Measurements from ENCODE around the gene MAMDC2. TPM values are rescaled to one million over a fixed set of nuclear protein-coding genes. Genes with fewer than 3 reads are reported as not detected.

MAMDC2 gene
- total and polyA plus RNA-seq, 2 of the 4 experiments (the other 2 are of a cell fraction) = 5.0 to 5.2 TPM

- no TSS peak for BruUV-seq (replicated peaks)
- Histone ChIP-seq H3K4me1 (ENCODE audit: control insufficient read depth, insufficient read depth, low read length) (peaks cover 6% of the 10 kb centered on the region), H3K27me3 (ENCODE audit: control insufficient read depth, insufficient read depth, low read length) (no peaks in the 10 kb centered on the region; the same call in 1 of the 2 replicates), H2BK15ac (ENCODE audit: low read depth, low read length) (no peak overlapping the region), H2AK5ac (ENCODE audit: low read depth, low read length) (no peak overlapping the region), H2BK120ac (ENCODE audit: low read depth, low read length) (no peak overlapping the region), H3K14ac (replicated peaks; ENCODE audit: low read depth, low read length) (no peak overlapping the region), H4K20me1 (ENCODE audit: insufficient read depth, low read length) (no peaks in the 10 kb centered on the region), H2AK9ac (replicated peaks; ENCODE audit: low read depth, low read length, poor library complexity) (no peak overlapping the region), H2BK5ac (ENCODE audit: low read depth, low read length, poor library complexity, severe bottlenecking) (no peak overlapping the region), H3K4ac (ENCODE audit: low read depth, low read length) (no peak overlapping the region), H3K18ac (ENCODE audit: low read depth, low read length) (no peak overlapping the region), H3K4me3 (ENCODE audit: insufficient read depth, low read depth, low read length) (no peak overlapping the region), H3K36me3 (ENCODE audit: control insufficient read depth, insufficient read depth, low read length) (no peaks in the 10 kb centered on the region), H3K4me2 (ENCODE audit: low read depth, low read length) (no peak overlapping the region), H3K9ac (ENCODE audit: low read depth, low read length) (no peak overlapping the region), H3K9me1 (ENCODE audit: insufficient read depth, low read length) (peaks cover 7% of the 10 kb centered on the region), H4K91ac (ENCODE audit: insufficient read depth, low read depth, low read length) (no peak overlapping the region), H4K5ac (ENCODE audit: low read depth, low read length) (no peak overlapping the region), H4K8ac (ENCODE audit: low read depth in 2 of 2, low read length in 2 of 2) (no peak overlapping the region), H3K79me1 (ENCODE audit: low read depth in 1 of 2, low read length in 2 of 2) (no peaks in the 10 kb centered on the region), H3K56ac (ENCODE audit: extremely low read depth, insufficient read depth, low read length) (no peak overlapping the region), H3K27ac (ENCODE audit: insufficient read depth, low read length) (no peak overlapping the region), H2AFZ (replicated peaks; ENCODE audit: low read length, poor library complexity) (no peak overlapping the region), H3K23ac (ENCODE audit: low read depth, low read length) (no peak overlapping the region), H2BK20ac (ENCODE audit: low read depth, low read length) (no peak overlapping the region), H3K9me3 (ENCODE audit: control insufficient read depth, insufficient read depth, low read length) (no peaks in the 10 kb centered on the region)
- CTCF ChIA-PET = interaction anchor here (1.2 kb wide), 1 partner anchor 19 kb away, joined by 3 read pairs; no protein-coding TSS in a partner anchor
- TF ChIP-seq CHD1 (IDR thresholded peaks at IDR 0.05; ENCODE audit: low read depth, low read length) (no peak), FOS (IDR thresholded peaks at IDR 0.05; ENCODE audit: low read depth, low read length) (no peak), POLR2A (IDR thresholded peaks at IDR 0.05; ENCODE audit: low read depth, low read length) (no peak), MXI1 (IDR thresholded peaks at IDR 0.05; ENCODE audit: borderline replicate concordance, low read depth, low read length) (no peak), NFE2L2 (IDR thresholded peaks at IDR 0.05; ENCODE audit: low read depth, low read length) (no peak), CEBPB (IDR thresholded peaks at IDR 0.05; ENCODE audit: low read depth, low read length) (no peak), MAFK (IDR thresholded peaks at IDR 0.05; ENCODE audit: low read depth, low read length) (no peak), RCOR1 (IDR thresholded peaks at IDR 0.05; ENCODE audit: insufficient replicate concordance, low read length) (no peak), MAZ (IDR thresholded peaks at IDR 0.05; ENCODE audit: borderline replicate concordance, low read depth, low read length) (no peak), ELK1 (IDR thresholded peaks at IDR 0.05; ENCODE audit: borderline replicate concordance, low read depth, low read length) (no peak)
- TF ChIP-seq, protein P1, sequence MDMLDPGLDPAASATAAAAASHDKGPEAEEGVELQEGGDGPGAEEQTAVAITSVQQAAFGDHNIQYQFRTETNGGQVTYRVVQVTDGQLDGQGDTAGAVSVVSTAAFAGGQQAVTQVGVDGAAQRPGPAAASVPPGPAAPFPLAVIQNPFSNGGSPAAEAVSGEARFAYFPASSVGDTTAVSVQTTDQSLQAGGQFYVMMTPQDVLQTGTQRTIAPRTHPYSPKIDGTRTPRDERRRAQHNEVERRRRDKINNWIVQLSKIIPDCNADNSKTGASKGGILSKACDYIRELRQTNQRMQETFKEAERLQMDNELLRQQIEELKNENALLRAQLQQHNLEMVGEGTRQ (IDR thresholded peaks at IDR 0.05; ENCODE audit: low read depth, low read length) = no peak
- in situ Hi-C loops (cut with MboI; ENCODE audit: low sequenced_read_pairs) (no loop called here), intact Hi-C loops (cut with micrococcal nuclease) (no loop called here), dilution Hi-C loops (cut with HindIII; ENCODE audit: low sequenced_read_pairs, unreplicated experiment) (no loop called here)
- 100% methylated on average over 1 of the region's 1 CpG; no CpG with 5 or more reads in 1 of the 2 experiments for WGBS, 2 experiments (ENCODE audit: extremely low coverage in 2 of 2, insufficient read length in 1 of 2)
- ATAC-seq (ENCODE audit: low read depth) (no peak), DNase-seq (no peak)
- POLR2A ChIA-PET (ENCODE audit: unreplicated experiment) = no interaction called here
Measured at GRCh38 chr9:70052768-70053167, 9.1 kb downstream of the MAMDC2 start.

Measured in IMR-90 (cell line).